IgD-negative memory B cell (primary cell): ENCODE results near the gene PTGR1. TPM values are rescaled to one million over a fixed set of nuclear protein-coding genes. Genes with fewer than 3 reads are reported as not detected.

Experiments
- H3K27ac Mint-ChIP-seq, 3 donors: one replicate each; pipeline ENCODE4 v1.8.0; 2020 to 2022; ENCODE audit warnings: mild to moderate bottlenecking in 3 of 3, mixed read lengths in 3 of 3, moderate library complexity in 1 of 3
- H3K27me3 Mint-ChIP-seq: one replicate; pipeline ENCODE4 v1.8.0; 2021; ENCODE audit warnings: mixed read lengths
- H3K36me3 Mint-ChIP-seq: one replicate; pipeline ENCODE4 v1.8.0; 2020; ENCODE audit warnings: mild to moderate bottlenecking, mixed read lengths
- H3K4me1 Mint-ChIP-seq, 3 donors: one replicate each; pipeline ENCODE4 v1.8.0; 2020 to 2022; ENCODE audit warnings: mixed read lengths in 3 of 3, mild to moderate bottlenecking in 1 of 3
- H3K4me3 Mint-ChIP-seq, 4 donors: one replicate each; pipeline ENCODE4 v1.8.0; 2020 to 2022; ENCODE audit warnings: mild to moderate bottlenecking in 4 of 4, mixed read lengths in 4 of 4, moderate library complexity in 3 of 4
- H3K9me3 Mint-ChIP-seq, 3 donors: one replicate each; pipeline ENCODE4 v1.8.0; 2020 to 2021; ENCODE audit warnings: mixed read lengths in 3 of 3, mild to moderate bottlenecking in 1 of 3
- polyA plus RNA-seq: library from polyadenylated mRNA; unstranded; fragments of 300-500 nt; fragmentation: Illumina TruSeq; gene quantifications from one replicate; pipeline ENCODE4 v1.2.3, GENCODE V29; 2021

PTGR1 gene
- 0.15 TPM for polyA plus RNA-seq

- Mint-ChIP-seq H3K27ac (peak within 1 kb of the TSS in 1 of 3 donors; percentile 16), H3K4me1 (peaks cover 7 to 16% (median 9%) of the 10 kb centered on the region in 3 donors), H3K36me3 (no peaks in the 10 kb centered on the region), H3K4me3 (peak within 1 kb of the TSS; percentile 67 to 97 (median 88)), H3K9me3 (peaks cover 0 to 1% (median 0%) of the 10 kb centered on the region in 3 donors), H3K27me3 (peaks cover 25% of the 10 kb centered on the region)
These were observed at the start of gene PTGR1 for GRCh38 chr9:111599092-111599954. Gene PTGR1, minus strand, starts transcription at chr9:111599647. Its CDS starts 2,225 bp downstream, at chr9:111597422.

DNA sequence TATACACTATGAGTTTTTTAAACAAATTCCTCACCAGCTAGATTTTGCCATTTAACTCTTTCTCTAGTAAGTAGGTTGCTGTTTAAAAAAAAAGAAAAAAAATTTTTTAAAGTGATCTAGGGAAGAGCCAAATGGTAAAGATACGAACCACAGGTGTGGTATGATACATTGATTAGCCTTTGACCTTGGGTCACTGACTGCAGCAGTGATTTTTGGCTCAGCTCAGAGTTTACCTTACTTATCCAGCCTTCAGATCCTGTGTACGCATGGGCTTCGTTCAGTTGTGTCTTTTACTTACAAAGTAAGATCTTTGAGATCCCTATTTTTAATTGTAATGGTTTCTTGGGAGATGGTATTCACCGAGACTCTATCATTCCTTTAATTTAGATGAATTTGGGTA is 49.6 kb upstream of the PTGR1 start:
- no peaks in the 10 kb centered on the region for H3K27me3 Mint-ChIP-seq
- H3K4me1 Mint-ChIP-seq: no peaks in the 10 kb centered on the region
- no peaks in the 10 kb centered on the region for H3K9me3 Mint-ChIP-seq
- H3K27ac Mint-ChIP-seq: no peak overlapping the region
- H3K4me3 Mint-ChIP-seq: no peak overlapping the region
- H3K36me3 Mint-ChIP-seq: peaks cover 2% of the 10 kb centered on the region

- peaks cover 2% of the 10 kb centered on the region for H3K36me3 Mint-ChIP-seq
- no peaks in the 10 kb centered on the region for H3K27me3 Mint-ChIP-seq
- H3K27ac Mint-ChIP-seq: no peak overlapping the region
- no peak overlapping the region for H3K4me3 Mint-ChIP-seq
- H3K9me3 Mint-ChIP-seq: no peaks in the 10 kb centered on the region
- H3K4me1 Mint-ChIP-seq: no peaks in the 10 kb centered on the region
These were observed 48.6 kb upstream of the PTGR1 start for GRCh38 chr9:111648066-111648465.

DNA sequence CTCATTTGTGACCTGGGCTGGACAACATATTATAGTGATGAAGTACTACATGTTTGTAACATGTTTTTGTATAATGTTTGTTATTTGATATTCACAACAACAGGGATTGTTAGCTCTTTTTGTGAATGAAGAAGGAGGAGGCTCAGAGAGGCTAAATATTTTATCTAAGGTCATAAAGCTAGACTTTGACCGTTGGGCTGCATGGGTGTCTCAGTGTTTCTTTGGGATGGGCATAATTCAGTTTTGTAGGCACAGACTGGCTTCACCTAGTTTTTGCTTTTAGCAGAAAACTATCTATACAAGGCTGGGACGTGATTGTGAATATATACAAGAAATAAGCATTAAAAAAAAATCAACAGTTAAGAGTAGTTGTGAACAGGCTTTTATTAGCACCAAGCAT is 47.0 kb upstream of the PTGR1 start:
- Mint-ChIP-seq H3K4me3 (no peak overlapping the region), H3K4me1 (no peaks in the 10 kb centered on the region), H3K36me3 (no peaks in the 10 kb centered on the region), H3K27ac (no peak overlapping the region), H3K9me3 (no peaks in the 10 kb centered on the region), H3K27me3 (no peaks in the 10 kb centered on the region)

- Mint-ChIP-seq H3K9me3 (no peaks in the 10 kb centered on the region), H3K36me3 (no peaks in the 10 kb centered on the region), H3K27ac (no peak overlapping the region), H3K4me1 (no peaks in the 10 kb centered on the region), H3K27me3 (no peaks in the 10 kb centered on the region), H3K4me3 (no peak overlapping the region)
These were observed 46.4 kb upstream of the PTGR1 start for GRCh38 chr9:111645806-111646205.

DNA sequence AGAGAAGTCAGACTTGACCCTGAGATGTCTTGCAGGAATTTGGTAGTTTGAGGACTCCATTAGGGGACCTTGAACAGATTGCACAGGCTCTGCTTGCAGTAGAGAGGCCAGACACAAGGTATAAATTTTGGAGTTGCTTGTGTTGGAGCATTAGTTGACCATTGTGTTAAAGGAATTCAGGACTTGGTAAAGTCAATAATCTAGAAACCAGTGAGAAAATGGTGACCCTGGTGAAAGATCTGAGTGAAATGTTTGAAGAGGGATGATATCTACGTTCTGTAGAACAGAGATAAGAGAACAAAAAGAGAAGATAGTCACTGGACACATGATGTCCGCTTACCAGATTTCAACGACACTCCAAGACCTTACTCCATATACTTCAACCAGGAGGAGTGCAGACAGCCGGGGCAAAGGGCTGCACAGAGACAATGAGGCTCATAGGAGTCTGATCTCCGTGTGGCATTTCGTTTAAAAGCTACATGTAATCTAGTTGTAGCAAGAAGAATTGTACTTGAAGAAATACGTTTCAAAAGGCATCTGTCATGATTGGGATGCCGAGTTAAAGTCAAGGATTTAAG is 44.8 kb upstream of the PTGR1 start:
- Mint-ChIP-seq H3K9me3 (no peaks in the 10 kb centered on the region), H3K36me3 (no peaks in the 10 kb centered on the region), H3K4me1 (no peaks in the 10 kb centered on the region), H3K27me3 (no peaks in the 10 kb centered on the region), H3K27ac (no peak overlapping the region), H3K4me3 (no peak overlapping the region)

GRCh38 chr9:111637421-111637950 is 38.0 kb upstream of the PTGR1 start:
- Mint-ChIP-seq H3K27me3 (no peaks in the 10 kb centered on the region), H3K4me3 (no peak overlapping the region), H3K9me3 (no peaks in the 10 kb centered on the region), H3K4me1 (peaks cover under 1 to 17% (median 14%) of the 10 kb centered on the region in 3 donors), H3K27ac (no peak overlapping the region), H3K36me3 (no peaks in the 10 kb centered on the region)

DNA sequence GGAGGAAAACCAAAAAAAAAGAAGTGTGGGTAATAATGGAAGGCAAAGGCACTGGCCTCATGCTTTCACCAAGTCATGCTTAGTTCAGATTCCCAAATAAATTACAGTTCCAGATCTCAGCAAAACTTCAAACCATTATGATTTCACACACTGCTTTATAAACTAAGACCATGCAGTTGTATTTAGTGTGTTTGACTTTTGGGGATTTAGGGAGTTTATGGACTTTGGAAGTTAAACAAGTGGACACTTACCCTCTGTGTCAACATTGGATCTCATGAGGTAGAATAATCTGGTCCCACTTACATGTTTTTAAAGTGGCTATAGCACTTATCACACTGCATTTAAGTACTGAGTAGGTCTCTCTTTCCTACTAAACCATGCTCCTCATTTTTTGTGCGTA is 35.4 kb upstream of the PTGR1 start:
- Mint-ChIP-seq H3K36me3 (no peaks in the 10 kb centered on the region), H3K27ac (no peak overlapping the region), H3K9me3 (no peaks in the 10 kb centered on the region), H3K4me3 (peak overlapping the region in 1 of 4 donors; percentile 36), H3K27me3 (no peaks in the 10 kb centered on the region), H3K4me1 (peaks cover 16 to 29% (median 25%) of the 10 kb centered on the region in 3 donors)

DNA sequence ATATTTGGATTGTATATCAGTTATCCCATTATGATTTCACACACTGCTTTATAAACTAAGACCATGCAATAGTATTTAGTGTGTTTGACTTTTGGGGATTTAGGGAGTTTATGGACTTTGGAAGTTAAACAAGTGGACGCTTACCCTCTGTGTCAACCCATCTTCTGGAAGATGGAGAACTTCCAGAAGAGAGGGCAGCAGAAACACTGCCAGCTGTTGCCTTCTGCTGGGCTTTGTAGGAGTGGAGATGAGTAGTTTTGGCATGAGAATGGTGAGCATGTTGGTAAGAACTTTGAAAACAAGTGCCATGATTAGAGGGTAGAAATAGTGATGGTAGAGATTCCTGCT is 33.9 kb upstream of the PTGR1 start:
- no peaks in the 10 kb centered on the region for H3K9me3 Mint-ChIP-seq
- no peaks in the 10 kb centered on the region for H3K36me3 Mint-ChIP-seq
- peaks cover 16 to 29% (median 25%) of the 10 kb centered on the region in 3 donors for H3K4me1 Mint-ChIP-seq
- no peaks in the 10 kb centered on the region for H3K27me3 Mint-ChIP-seq
- peak overlapping the region in 1 of 3 donors; percentile 10 for H3K27ac Mint-ChIP-seq
- H3K4me3 Mint-ChIP-seq: peak overlapping the region in 2 of 4 donors; percentile 65 to 95

GRCh38 chr9:111632695-111633388 is 33.4 kb upstream of the PTGR1 start:
- Mint-ChIP-seq H3K27me3 (no peaks in the 10 kb centered on the region), H3K4me3 (peak overlapping the region; percentile 31 to 97 (median 80)), H3K36me3 (no peaks in the 10 kb centered on the region), H3K4me1 (peaks cover 16 to 29% (median 25%) of the 10 kb centered on the region in 3 donors), H3K9me3 (no peaks in the 10 kb centered on the region), H3K27ac (peak overlapping the region; percentile 79 to 92 (median 83))

GRCh38 chr9:111632060-111632459 is 32.6 kb upstream of the PTGR1 start:
- H3K27me3 Mint-ChIP-seq: no peaks in the 10 kb centered on the region
- H3K4me3 Mint-ChIP-seq: peak overlapping the region; percentile 95 to 98 (median 96)
- peaks cover 16 to 29% (median 25%) of the 10 kb centered on the region in 3 donors for H3K4me1 Mint-ChIP-seq
- no peaks in the 10 kb centered on the region for H3K36me3 Mint-ChIP-seq
- H3K9me3 Mint-ChIP-seq: no peaks in the 10 kb centered on the region
- peak overlapping the region; percentile 79 to 92 (median 83) for H3K27ac Mint-ChIP-seq

DNA sequence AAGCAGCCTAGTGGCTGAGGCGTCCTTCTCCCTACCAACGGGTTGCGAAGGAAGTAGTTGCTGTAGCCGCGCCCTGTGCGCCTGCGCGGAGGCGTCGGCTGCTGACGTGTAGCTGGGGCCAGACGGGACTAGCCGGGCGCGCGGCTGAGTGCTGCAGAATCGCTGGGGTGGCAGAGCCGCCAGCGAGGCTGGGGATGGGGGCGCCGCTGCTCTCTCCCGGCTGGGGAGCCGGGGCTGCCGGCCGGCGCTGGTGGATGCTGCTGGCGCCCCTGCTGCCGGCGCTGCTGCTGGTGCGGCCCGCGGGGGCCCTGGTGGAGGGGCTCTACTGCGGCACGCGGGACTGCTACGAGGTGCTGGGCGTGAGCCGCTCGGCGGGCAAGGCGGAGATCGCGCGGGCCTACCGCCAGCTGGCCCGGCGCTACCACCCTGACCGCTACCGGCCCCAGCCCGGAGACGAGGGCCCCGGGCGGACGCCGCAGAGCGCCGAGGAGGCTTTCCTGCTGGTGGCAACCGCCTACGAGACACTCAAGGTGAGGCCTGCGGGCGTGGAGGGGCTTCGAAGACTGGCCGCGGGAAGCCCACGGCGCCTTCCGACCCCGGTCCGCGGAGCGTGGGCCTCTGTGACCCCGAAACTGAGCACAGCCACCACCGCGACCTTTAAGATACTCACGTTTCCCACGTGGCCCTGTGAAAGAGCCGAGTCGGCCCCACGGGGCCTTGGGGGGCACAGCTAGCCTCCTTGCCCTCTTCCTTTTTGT is 31.9 kb upstream of the PTGR1 start, which contains the start of gene DNAJC25:
Gene DNAJC25 (plus strand): TSS at position 121 of the 758 bp plus-strand sequence. CDS start 74 bp downstream, at position 195.
- H3K4me1 Mint-ChIP-seq: peaks cover 16 to 29% (median 25%) of the 10 kb centered on the region in 3 donors
- peak within 1 kb of the TSS; percentile 95 to 100 (median 98) for H3K4me3 Mint-ChIP-seq
- no peaks in the 10 kb centered on the region for H3K9me3 Mint-ChIP-seq
- no peaks in the 10 kb centered on the region for H3K27me3 Mint-ChIP-seq
- H3K36me3 Mint-ChIP-seq: no peaks in the 10 kb centered on the region
- H3K27ac Mint-ChIP-seq: peak within 1 kb of the TSS; percentile 83 to 94 (median 92)

DNA sequence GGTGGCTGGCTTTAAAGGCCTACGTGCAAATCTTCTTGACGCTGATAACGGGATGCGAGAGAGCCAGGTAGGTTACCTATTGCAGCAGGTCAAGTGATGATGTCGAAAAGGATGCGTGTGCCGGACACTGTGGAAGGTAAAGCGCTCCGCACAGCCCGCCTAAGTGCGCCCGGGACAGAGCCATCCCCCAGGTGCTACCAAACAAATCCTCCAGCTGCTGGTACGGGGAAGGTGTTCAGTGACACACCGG is 31.4 kb upstream of the PTGR1 start:
- Mint-ChIP-seq H3K4me3 (peak overlapping the region; percentile 88 to 100 (median 98)), H3K27me3 (no peaks in the 10 kb centered on the region), H3K9me3 (no peaks in the 10 kb centered on the region), H3K27ac (peak overlapping the region; percentile 58 to 94 (median 83)), H3K36me3 (no peaks in the 10 kb centered on the region), H3K4me1 (peaks cover 16 to 27% (median 24%) of the 10 kb centered on the region in 3 donors)

GRCh38 chr9:111630182-111630963 is 30.9 kb upstream of the PTGR1 start:
- H3K27ac Mint-ChIP-seq: peak overlapping the region; percentile 58 to 94 (median 83)
- no peaks in the 10 kb centered on the region for H3K9me3 Mint-ChIP-seq
- no peaks in the 10 kb centered on the region for H3K27me3 Mint-ChIP-seq
- H3K36me3 Mint-ChIP-seq: no peaks in the 10 kb centered on the region
- H3K4me3 Mint-ChIP-seq: peak overlapping the region; percentile 88 to 100 (median 98)
- H3K4me1 Mint-ChIP-seq: peaks cover 16 to 24% (median 24%) of the 10 kb centered on the region in 3 donors
